ENCODE measurements around the gene SLC1A6.

DNA sequence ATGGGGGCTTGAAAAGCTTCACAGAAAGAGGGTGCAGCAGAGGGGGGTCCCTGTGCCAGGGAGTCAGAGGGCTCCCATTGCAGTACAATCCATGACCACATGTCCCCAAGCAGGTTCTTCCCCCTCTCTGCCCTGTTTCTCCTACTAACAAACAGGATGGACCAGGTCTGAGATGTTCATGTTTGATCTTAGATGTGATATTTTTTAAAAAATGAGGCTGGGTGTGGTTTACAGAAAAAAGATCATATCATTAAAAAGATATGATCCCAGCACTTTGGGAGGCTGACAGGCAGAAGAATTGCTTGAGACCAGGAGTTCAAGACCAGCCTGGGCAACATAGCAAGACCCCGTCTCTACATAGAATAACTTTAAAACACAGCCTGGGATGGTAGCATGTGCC lies 29.2 kb downstream of the SLC1A6 start:
- no peak for TF ChIP-seq POLR2A (IDR thresholded peaks at IDR 0.05)
- TF ChIP-seq, protein P1, sequence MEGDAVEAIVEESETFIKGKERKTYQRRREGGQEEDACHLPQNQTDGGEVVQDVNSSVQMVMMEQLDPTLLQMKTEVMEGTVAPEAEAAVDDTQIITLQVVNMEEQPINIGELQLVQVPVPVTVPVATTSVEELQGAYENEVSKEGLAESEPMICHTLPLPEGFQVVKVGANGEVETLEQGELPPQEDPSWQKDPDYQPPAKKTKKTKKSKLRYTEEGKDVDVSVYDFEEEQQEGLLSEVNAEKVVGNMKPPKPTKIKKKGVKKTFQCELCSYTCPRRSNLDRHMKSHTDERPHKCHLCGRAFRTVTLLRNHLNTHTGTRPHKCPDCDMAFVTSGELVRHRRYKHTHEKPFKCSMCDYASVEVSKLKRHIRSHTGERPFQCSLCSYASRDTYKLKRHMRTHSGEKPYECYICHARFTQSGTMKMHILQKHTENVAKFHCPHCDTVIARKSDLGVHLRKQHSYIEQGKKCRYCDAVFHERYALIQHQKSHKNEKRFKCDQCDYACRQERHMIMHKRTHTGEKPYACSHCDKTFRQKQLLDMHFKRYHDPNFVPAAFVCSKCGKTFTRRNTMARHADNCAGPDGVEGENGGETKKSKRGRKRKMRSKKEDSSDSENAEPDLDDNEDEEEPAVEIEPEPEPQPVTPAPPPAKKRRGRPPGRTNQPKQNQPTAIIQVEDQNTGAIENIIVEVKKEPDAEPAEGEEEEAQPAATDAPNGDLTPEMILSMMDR (IDR thresholded peaks at IDR 0.05), result no peak
